ENCODE measurements around the gene RGS12. TPM values are rescaled to one million over a fixed set of nuclear protein-coding genes. Genes with fewer than 3 reads are reported as not detected.

The RGS12 gene
- total RNA-seq, 1 donor from 2014 or later, result 10.6 TPM

DNA sequence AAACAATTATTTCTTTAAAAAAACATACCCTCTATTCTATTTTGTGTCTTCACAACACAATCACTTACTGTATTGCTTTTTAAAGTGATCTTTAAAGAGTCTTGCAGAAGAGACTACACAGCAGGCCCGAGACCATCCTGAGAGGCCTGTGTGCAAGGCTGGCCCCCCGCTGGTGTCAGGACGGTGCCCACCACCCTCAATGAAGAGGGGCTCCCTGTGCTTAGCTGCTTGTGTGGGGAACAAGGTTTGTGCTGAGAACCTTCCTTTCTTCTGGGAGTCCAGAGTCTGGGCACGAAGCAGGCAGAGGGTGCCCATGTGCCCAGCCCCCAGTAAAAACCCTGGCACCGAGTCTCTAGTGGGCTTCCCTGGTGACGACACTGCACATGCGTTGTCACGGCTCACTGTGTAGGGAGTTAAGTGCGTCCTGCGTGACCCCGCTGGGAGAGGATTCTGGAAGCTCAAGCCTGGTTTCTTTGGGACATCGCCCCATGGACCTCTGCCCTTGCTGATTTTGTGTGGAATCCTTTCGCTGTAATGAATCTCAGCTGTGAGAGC, 22.0 kb downstream of the RGS12 start:
- ATAC-seq (ENCODE audit: low read depth) (no peak), DNase-seq (no peak)
- H3K36me3 Mint-ChIP-seq (ENCODE audit: low read depth), result peaks cover 2% of the 10 kb centered on the region
- H3K27me3 Mint-ChIP-seq, result no peaks in the 10 kb centered on the region
- no peak overlapping the region for H3K27ac Mint-ChIP-seq
- CTCF ChIA-PET, result no interaction called here
- POLR2A ChIA-PET, result no interaction called here
- no peak overlapping the region for H3K4me3 Mint-ChIP-seq
- intact Hi-C loops (cut with micrococcal nuclease), result no loop called here
- H3K9me3 Mint-ChIP-seq, result no peaks in the 10 kb centered on the region
- H3K4me1 Mint-ChIP-seq, result no peaks in the 10 kb centered on the region
- TF ChIP-seq, protein P1, sequence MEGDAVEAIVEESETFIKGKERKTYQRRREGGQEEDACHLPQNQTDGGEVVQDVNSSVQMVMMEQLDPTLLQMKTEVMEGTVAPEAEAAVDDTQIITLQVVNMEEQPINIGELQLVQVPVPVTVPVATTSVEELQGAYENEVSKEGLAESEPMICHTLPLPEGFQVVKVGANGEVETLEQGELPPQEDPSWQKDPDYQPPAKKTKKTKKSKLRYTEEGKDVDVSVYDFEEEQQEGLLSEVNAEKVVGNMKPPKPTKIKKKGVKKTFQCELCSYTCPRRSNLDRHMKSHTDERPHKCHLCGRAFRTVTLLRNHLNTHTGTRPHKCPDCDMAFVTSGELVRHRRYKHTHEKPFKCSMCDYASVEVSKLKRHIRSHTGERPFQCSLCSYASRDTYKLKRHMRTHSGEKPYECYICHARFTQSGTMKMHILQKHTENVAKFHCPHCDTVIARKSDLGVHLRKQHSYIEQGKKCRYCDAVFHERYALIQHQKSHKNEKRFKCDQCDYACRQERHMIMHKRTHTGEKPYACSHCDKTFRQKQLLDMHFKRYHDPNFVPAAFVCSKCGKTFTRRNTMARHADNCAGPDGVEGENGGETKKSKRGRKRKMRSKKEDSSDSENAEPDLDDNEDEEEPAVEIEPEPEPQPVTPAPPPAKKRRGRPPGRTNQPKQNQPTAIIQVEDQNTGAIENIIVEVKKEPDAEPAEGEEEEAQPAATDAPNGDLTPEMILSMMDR (IDR thresholded peaks at IDR 0.05), result no peak

DNA sequence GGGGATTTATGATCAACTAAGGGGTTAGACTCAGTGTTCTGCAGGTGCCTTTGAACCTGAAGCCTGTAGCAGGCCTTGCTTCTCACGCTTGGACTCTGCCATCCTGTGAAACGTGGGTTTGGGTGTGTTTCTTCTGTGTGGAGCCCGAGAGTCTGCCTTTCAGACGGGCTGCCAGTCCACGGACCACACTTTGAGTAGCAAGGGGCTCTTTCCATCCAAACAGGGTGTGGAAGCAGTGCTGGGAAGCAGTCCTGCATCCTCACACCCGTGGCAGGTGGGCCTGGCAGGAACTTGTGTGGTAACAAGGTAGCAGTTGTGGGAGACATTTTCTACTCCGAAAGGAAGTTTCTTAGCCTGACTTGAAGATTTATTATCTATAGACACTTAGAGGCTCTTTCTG, 22.7 kb downstream of the RGS12 start:
- Mint-ChIP-seq H3K4me1 (no peaks in the 10 kb centered on the region), H3K4me3 (no peak overlapping the region), H3K27ac (no peak overlapping the region), H3K27me3 (no peaks in the 10 kb centered on the region), H3K36me3 (ENCODE audit: low read depth) (peaks cover 2% of the 10 kb centered on the region), H3K9me3 (no peaks in the 10 kb centered on the region)
- ATAC-seq (ENCODE audit: low read depth), result no peak
- CTCF ChIA-PET, result no interaction called here
- TF ChIP-seq, protein P1 (IDR thresholded peaks at IDR 0.05), result no peak
- POLR2A ChIA-PET, result no interaction called here
- DNase-seq, result no peak
- intact Hi-C loops (cut with micrococcal nuclease), result no loop called here

DNA sequence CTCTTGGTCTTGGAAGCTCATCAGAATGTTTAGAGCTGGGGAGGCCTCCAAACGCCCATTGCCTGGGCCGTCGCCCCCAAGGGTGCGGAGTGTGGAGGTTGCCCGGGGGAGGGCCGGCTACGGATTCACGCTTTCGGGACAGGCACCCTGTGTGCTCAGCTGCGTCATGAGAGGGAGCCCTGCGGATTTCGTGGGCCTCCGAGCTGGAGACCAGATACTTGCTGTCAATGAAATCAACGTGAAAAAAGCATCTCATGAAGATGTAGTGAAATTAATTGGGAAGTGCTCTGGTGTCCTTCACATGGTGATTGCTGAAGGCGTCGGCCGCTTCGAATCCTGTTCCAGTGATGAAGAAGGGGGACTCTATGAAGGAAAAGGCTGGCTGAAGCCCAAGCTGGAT, 23.3 kb downstream of the RGS12 start:
- intact Hi-C loops (cut with micrococcal nuclease), result no loop called here
- Mint-ChIP-seq H3K27me3 (no peaks in the 10 kb centered on the region), H3K4me3 (no peak overlapping the region), H3K27ac (no peak overlapping the region), H3K36me3 (ENCODE audit: low read depth) (peaks cover 2% of the 10 kb centered on the region), H3K9me3 (no peaks in the 10 kb centered on the region), H3K4me1 (no peaks in the 10 kb centered on the region)
- TF ChIP-seq, protein P1 (IDR thresholded peaks at IDR 0.05), result no peak
- ATAC-seq (ENCODE audit: low read depth), result no peak
- no peak for DNase-seq
- CTCF ChIA-PET, result no interaction called here
- POLR2A ChIA-PET, result no interaction called here

DNA sequence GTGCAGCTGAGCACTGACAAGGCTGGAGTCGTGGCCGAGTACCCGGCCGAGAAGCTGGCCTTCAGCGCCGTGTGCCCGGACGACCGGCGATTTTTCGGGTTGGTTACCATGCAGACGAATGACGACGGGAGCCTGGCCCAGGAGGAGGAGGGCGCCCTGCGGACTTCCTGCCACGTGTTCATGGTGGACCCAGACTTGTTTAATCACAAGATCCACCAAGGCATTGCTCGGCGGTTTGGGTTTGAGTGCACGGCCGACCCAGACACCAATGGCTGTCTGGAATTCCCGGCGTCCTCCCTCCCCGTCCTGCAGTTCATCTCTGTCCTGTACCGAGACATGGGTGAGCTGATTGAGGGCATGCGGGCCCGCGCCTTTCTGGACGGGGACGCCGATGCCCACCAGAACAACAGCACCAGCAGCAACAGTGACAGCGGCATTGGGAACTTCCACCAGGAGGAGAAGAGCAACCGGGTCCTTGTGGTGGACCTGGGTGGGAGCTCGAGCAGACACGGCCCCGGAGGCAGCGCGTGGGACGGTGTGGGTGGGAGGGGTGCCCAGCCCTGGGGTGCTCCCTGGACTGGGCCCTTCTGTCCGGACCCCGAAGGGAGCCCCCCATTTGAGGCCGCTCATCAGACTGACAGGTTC, 24.3 kb downstream of the RGS12 start:
- Mint-ChIP-seq H3K36me3 (ENCODE audit: low read depth) (peaks cover 2% of the 10 kb centered on the region), H3K4me1 (no peaks in the 10 kb centered on the region), H3K27me3 (no peaks in the 10 kb centered on the region), H3K4me3 (no peak overlapping the region), H3K9me3 (no peaks in the 10 kb centered on the region), H3K27ac (no peak overlapping the region)
- no peak for DNase-seq
- ATAC-seq (ENCODE audit: low read depth), result no peak
- TF ChIP-seq, protein P1 (IDR thresholded peaks at IDR 0.05), result no peak
- ChIA-PET POLR2A (no interaction called here), CTCF (no interaction called here)
- intact Hi-C loops (cut with micrococcal nuclease), result no loop called here

DNA sequence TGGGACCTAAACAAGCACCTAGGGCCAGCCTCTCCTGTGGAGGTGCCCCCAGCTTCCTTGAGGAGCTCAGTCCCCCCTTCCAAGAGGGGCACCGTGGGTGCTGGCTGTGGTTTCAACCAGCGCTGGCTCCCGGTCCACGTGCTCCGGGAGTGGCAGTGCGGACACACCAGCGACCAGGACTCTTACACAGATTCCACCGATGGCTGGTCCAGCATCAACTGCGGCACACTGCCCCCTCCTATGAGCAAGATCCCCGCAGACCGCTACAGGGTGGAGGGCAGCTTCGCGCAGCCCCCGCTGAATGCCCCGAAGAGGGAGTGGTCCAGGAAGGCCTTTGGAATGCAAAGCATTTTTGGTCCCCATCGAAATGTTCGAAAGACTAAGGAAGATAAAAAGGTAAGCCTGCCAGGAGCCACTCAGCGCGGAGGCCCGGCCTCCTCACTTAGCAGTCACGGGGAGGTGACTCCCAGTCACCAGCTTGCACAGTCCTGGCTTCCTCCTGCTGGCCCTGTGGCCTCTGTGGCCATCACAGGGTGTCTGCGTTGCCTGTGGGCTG, 24.9 kb downstream of the RGS12 start:
- Mint-ChIP-seq H3K9me3 (no peaks in the 10 kb centered on the region), H3K36me3 (ENCODE audit: low read depth) (peaks cover 2% of the 10 kb centered on the region), H3K27ac (no peak overlapping the region), H3K27me3 (no peaks in the 10 kb centered on the region), H3K4me3 (no peak overlapping the region), H3K4me1 (no peaks in the 10 kb centered on the region)
- ChIA-PET POLR2A (no interaction called here), CTCF (no interaction called here)
- intact Hi-C loops (cut with micrococcal nuclease), result no loop called here
- DNase-seq (no peak), ATAC-seq (ENCODE audit: low read depth) (no peak)
- TF ChIP-seq, protein P1 (IDR thresholded peaks at IDR 0.05), result no peak

Data from activated B cell treated with CpG ODN at 0.5 μM for 24 hours (primary cell).